K562 (cell line): ENCODE measurements around the gene VEGFC. TPM values are rescaled to one million over a fixed set of nuclear protein-coding genes. Genes with fewer than 3 reads are reported as not detected.

Experiments used
- ATAC-seq: fragments of 200-7000 bp; cut with Tn5 transposase; 3 replicates; pipeline ENCODE4 v1.9.1; 2020; ENCODE audit warnings: moderate library complexity
- BruUV-seq: library from RNA; stranded (reverse); fragments of 400-500 nt; replicated peaks from 2 replicates; lab custom pipeline; 2021; lab: Mats Ljungman, UMichigan
- CTCF ChIA-PET: fragments of 300-600 bp; formaldehyde crosslinking; extraction: SDS; loops from one replicate; lab custom pipeline; 2021; ENCODE audit warnings: low intra/inter-chr PET ratio; lab: Yijun Ruan, JAX
- POLR2A ChIA-PET: fragments of 300-600, 350-650 bp; sonication (Branson Sonifier 250); formaldehyde crosslinking; extraction: SDS; loops from one replicate; lab custom pipeline; 2021; ENCODE audit warnings: antibody characterized with exemption, inconsistent platforms; lab: Yijun Ruan, JAX
- DNase-seq, 4 experiments: peaks; one replicate each; pipeline versions ENCODE4 v3.0.0 to v3.0.0-alpha.2; 2011 to 2018; ENCODE audit warnings: low spot score in 3 of 4, mixed read lengths in 3 of 4; ENCODE audit errors: extremely low read depth in 1 of 4
- FAIRE-seq: peaks from 2 replicates; lab custom pipeline; 2011; peaks lifted over from hg19 to GRCh38; lab: Jason Lieb, UNC
- H2AFZ ChIP-seq: 2 replicates; pipeline ENCODE4 v1.6.0; 2011; ENCODE audit warnings: low read depth, low read length, control low read depth, inconsistent platforms
- H3K27ac ChIP-seq: fragments of 200-600 bp; 3 replicates; pipeline ENCODE4 v1.8.0; 2011; ENCODE audit warnings: low read depth, mild to moderate bottlenecking, control low read depth, inconsistent platforms, low read length, moderate library complexity, mixed read lengths; ENCODE audit errors: extremely low read depth
- H3K27me3 ChIP-seq, 2 experiments: fragments of 300-600 bp in 1 of 2; 2 replicates in 1 of 2; 3 replicates in 1 of 2; pipeline versions ENCODE4 v1.6.0 to v1.8.0; 2011; ENCODE audit warnings: inconsistent platforms in 2 of 2, low read length in 2 of 2, mild to moderate bottlenecking in 1 of 2, mixed read lengths in 1 of 2, moderate library complexity in 1 of 2; ENCODE audit not compliant: control insufficient read depth in 2 of 2, insufficient read depth in 2 of 2
- H3K36me3 ChIP-seq: fragments of 300-600 bp; 3 replicates; pipeline ENCODE4 v1.8.0; 2011; ENCODE audit warnings: mild to moderate bottlenecking, low read length, inconsistent platforms; ENCODE audit not compliant: control insufficient read depth, insufficient read depth
- H3K4me1 ChIP-seq, 2 experiments: fragments of 200-600 bp in 1 of 2; replicated peaks in 1 of 2; 2 replicates in 1 of 2; 3 replicates in 1 of 2; pipeline versions ENCODE4 v1.5.1 to v1.8.0; 2011; ENCODE audit warnings: inconsistent platforms in 2 of 2, low read length in 2 of 2, mild to moderate bottlenecking in 1 of 2, mixed read lengths in 1 of 2, moderate library complexity in 1 of 2; ENCODE audit not compliant: control insufficient read depth in 2 of 2, insufficient read depth in 2 of 2
- H3K4me2 ChIP-seq: 2 replicates; pipeline ENCODE4 v1.6.1; 2011; ENCODE audit warnings: low read length, control low read depth, inconsistent platforms, mixed read lengths; ENCODE audit not compliant: insufficient read depth
- H3K4me3 ChIP-seq: fragments of 200-600 bp; sonication (generic), shearing (Covaris generic); 2 replicates; pipeline ENCODE4 v1.5.1; 2016; ENCODE audit warnings: control low read depth, inconsistent platforms
- H3K79me2 ChIP-seq: fragments of 200-600 bp; 3 replicates; pipeline ENCODE4 v1.8.0; 2011; ENCODE audit warnings: low read length, inconsistent platforms; ENCODE audit not compliant: control insufficient read depth, insufficient read depth
- H3K9ac ChIP-seq, 2 experiments: 2 replicates each; pipeline versions ENCODE4 v1.6.0 to v1.6.1; 2011; ENCODE audit warnings: low read depth in 2 of 2, low read length in 2 of 2, control low read depth in 1 of 2, inconsistent platforms in 1 of 2, mild to moderate bottlenecking in 1 of 2, mixed read lengths in 1 of 2; ENCODE audit not compliant: insufficient read depth in 1 of 2
- H3K9me1 ChIP-seq: one replicate; pipeline ENCODE4 v1.6.0; 2011; ENCODE audit warnings: inconsistent platforms, mild to moderate bottlenecking, low read length, moderate library complexity; ENCODE audit not compliant: control insufficient read depth, insufficient read depth
- H3K9me3 ChIP-seq: replicated peaks from 2 replicates; pipeline ENCODE4 v1.5.1; 2011; ENCODE audit warnings: low read depth, low read length, inconsistent platforms; ENCODE audit not compliant: control insufficient read depth, insufficient read depth
- H4K20me1 ChIP-seq: replicated peaks from 2 replicates; pipeline ENCODE4 v1.6.1; 2011; ENCODE audit warnings: low read length, inconsistent platforms, mixed read lengths; ENCODE audit not compliant: control insufficient read depth, insufficient read depth
- ATF4 ChIP-seq: fragments of 450-650 bp; formaldehyde crosslinking; IDR thresholded peaks from 2 replicates; pipeline ENCODE4 v1.4.0; 2022; ENCODE audit warnings: mild to moderate bottlenecking, moderate library complexity
- BCL6 ChIP-seq: fragments of 250-450 bp; sonication (Bioruptor Pico); IDR thresholded peaks from 2 replicates; pipeline ENCODE4 v1.4.0; 2020
- BRF2 ChIP-seq: IDR thresholded peaks from 3 replicates; pipeline ENCODE4 v1.6.1; 2011; ENCODE audit warnings: borderline replicate concordance, mild to moderate bottlenecking; ENCODE audit not compliant: insufficient read length, insufficient read depth
- PTRF ChIP-seq: fragments of 450-650 bp; IDR thresholded peaks from 2 replicates; pipeline ENCODE4 v1.6.1; 2016; ENCODE audit warnings: mild to moderate bottlenecking, missing genetic modification characterization, missing compliant biosample characterization
- RBM14 ChIP-seq: fragments of 200-400 bp; formaldehyde crosslinking; IDR thresholded peaks from 2 replicates; pipeline ENCODE4 v1.6.1; 2018; ENCODE audit warnings: low read depth, mild to moderate bottlenecking, low read length, moderate library complexity, borderline replicate concordance; ENCODE audit not compliant: insufficient read depth
- REST ChIP-seq, 2 experiments: fragments of 450-650 bp; formaldehyde crosslinking in 1 of 2; IDR thresholded peaks; 2 replicates each; pipeline versions ENCODE4 v1.4.0 to v1.6.1; 2014 to 2020; ENCODE audit warnings: mild to moderate bottlenecking in 2 of 2, borderline replicate concordance in 1 of 2, low read depth in 1 of 2
- RNF2 ChIP-seq: sonication (generic); IDR thresholded peaks from 2 replicates; pipeline ENCODE4 v1.6.1; 2016
- SREBF1 ChIP-seq: fragments of 150-350 bp; IDR thresholded peaks from 2 replicates; pipeline ENCODE4 v1.6.1; 2014; ENCODE audit warnings: antibody characterized with exemption, low read depth, low read length, borderline replicate concordance
- WGBS: fragments of 100-300 bp; shearing (Covaris generic); methylation state at CpG from one replicate; pipeline ENCODE4 v1.1.6; 2016; ENCODE audit warnings: low coverage, mixed read lengths; ENCODE audit not compliant: insufficient coverage; ENCODE audit errors: missing lambda C conversion rate; 5-methylcytosine and 5-hydroxymethylcytosine counted together
- in situ Hi-C: fragments of 300-500 bp; cut with MboI; formaldehyde crosslinking; loops from 4 replicates; pipeline ENCODE4 v1.15.0; 2018; ENCODE audit warnings: inconsistent platforms, mixed read lengths
- intact Hi-C: fragments of 100-400 bp; cut with micrococcal nuclease; formaldehyde crosslinking; loops from 2 replicates; pipeline ENCODE4 v1.14.2; 2022
- polyA plus RNA-seq, 8 experiments: library from polyadenylated mRNA; depleted of rRNA in 4 of 8; stranded (reverse) in 5 of 8; unstranded in 3 of 8; fragments of >200 nt; fragmentation: Nextera tagmentation in 2 of 8; fragmentation: Illumina TruSeq in 1 of 8; extraction: Ambion mirVana in 2 of 8; extraction: Trizol in 1 of 8; gene quantifications; 2 replicates each; pipeline versions ENCODE4 v1.2.1 to v1.2.3, GENCODE V29; 2011 to 2014; ENCODE audit warnings: inconsistent platforms in 1 of 8, missing spikeins in 1 of 8
- total RNA-seq, 7 experiments: library from RNA; depleted of rRNA in 6 of 7; stranded (reverse); fragments of >200 nt in 6 of 7; fragmentation: Illumina TruSeq in 2 of 7; extraction: Trizol in 2 of 7; gene quantifications; 2 replicates each; pipeline versions ENCODE4 v1.2.1 to v1.2.3, GENCODE V29; 2011 to 2021; ENCODE audit warnings: low replicate concordance in 1 of 7
- TF ChIP-seq, protein P1 (sequence below), 2 experiments: fragments of 450-650 bp; IDR thresholded peaks; 2 replicates each; pipeline ENCODE4 v1.6.1; 2016

Gene VEGFC
- total and polyA plus RNA-seq, 9 of the 15 experiments (the other 6 are each of a cell fraction or from before 2014, with no cell fraction given): not detected

DNA sequence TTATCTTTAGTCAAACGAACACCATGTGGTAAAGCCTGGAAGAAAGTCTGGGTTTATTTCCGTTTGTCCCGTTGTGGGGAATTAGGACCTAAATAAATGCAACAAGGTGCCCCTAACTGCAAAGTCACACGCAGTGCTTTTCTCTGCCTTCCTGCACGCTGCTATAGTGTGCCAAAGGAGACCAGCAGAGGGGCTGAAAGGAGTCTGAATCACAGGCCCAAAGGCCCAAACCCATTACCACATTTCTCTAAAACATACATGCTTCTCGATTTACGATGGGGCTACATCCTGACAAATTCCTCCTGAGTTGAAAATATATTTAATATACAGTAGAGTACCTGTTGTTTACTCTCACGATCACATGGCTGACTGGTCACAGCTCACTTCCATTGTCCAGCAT lies 4.5 kb downstream of the VEGFC start (continued):
- TF ChIP-seq RNF2: no peak
- TF ChIP-seq, protein P1, sequence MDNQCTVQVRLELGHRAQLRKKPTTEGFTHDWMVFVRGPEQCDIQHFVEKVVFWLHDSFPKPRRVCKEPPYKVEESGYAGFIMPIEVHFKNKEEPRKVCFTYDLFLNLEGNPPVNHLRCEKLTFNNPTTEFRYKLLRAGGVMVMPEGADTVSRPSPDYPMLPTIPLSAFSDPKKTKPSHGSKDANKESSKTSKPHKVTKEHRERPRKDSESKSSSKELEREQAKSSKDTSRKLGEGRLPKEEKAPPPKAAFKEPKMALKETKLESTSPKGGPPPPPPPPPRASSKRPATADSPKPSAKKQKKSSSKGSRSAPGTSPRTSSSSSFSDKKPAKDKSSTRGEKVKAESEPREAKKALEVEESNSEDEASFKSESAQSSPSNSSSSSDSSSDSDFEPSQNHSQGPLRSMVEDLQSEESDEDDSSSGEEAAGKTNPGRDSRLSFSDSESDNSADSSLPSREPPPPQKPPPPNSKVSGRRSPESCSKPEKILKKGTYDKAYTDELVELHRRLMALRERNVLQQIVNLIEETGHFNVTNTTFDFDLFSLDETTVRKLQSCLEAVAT (IDR thresholded peaks at IDR 0.05): no peak
- TF ChIP-seq BRF2: no peak
- no peak for TF ChIP-seq RBM14
- no peak for TF ChIP-seq PTRF
- no peak for TF ChIP-seq ATF4 (CRISPR knock-in tag)

GRCh38 chr4:176784816-176785215 lies 7.9 kb downstream of the VEGFC start:
- ATAC-seq (no peak), FAIRE-seq (no peak), DNase-seq (no peak)
- Histone ChIP-seq H4K20me1 (no peaks in the 10 kb centered on the region), H3K79me2 (no peaks in the 10 kb centered on the region), H3K27ac (no peak overlapping the region), H3K9ac (no peak overlapping the region), H3K4me2 (no peak overlapping the region), H3K36me3 (no peaks in the 10 kb centered on the region), H3K4me3 (no peak overlapping the region), H3K27me3 (no peaks in the 10 kb centered on the region), H2AFZ (no peak overlapping the region), H3K9me3 (no peaks in the 10 kb centered on the region), H3K9me1 (no peaks in the 10 kb centered on the region), H3K4me1 (no peaks in the 10 kb centered on the region)
- WGBS: 3% methylated on average over 2 of the region's 2 CpGs
- no TSS peak for BruUV-seq
- in situ Hi-C loops (no loop called here), intact Hi-C loops (loop anchor here (5.0 kb wide), 1 partner anchor 553 kb away; no protein-coding TSS in a partner anchor)
- ChIA-PET CTCF (no interaction called here), POLR2A (no interaction called here)
- TF ChIP-seq SREBF1 (no peak), PTRF (no peak), REST (IDR thresholded peaks at IDR 0.05; ENCODE audit: borderline replicate concordance) (no peak), REST (CRISPR knock-in tag; IDR thresholded peaks at IDR 0.05; ENCODE audit: low read depth) (no peak), BCL6 (CRISPR knock-in tag) (no peak)
